WERI-Rb-1 (cell line): ENCODE results near the gene RARG.

Experiments used
- DNase-seq: peaks from one replicate; pipeline ENCODE4 v3.0.0-alpha.2; 2020
- H3K27ac ChIP-seq: fragments of 250-450 bp; sonication (Bioruptor Pico); 2 replicates; pipeline ENCODE4 v1.5.1; 2020; ENCODE audit warnings: mild to moderate bottlenecking, moderate library complexity
- H3K27me3 ChIP-seq: fragments of 250-450 bp; sonication (Bioruptor Pico); 2 replicates; pipeline ENCODE4 v1.5.1; 2021; ENCODE audit warnings: mild to moderate bottlenecking, low read depth, moderate library complexity; ENCODE audit not compliant: insufficient read depth, severe bottlenecking
- H3K36me3 ChIP-seq: fragments of 250-450 bp; sonication (Bioruptor Pico); 2 replicates; pipeline ENCODE4 v1.5.1; 2020; ENCODE audit warnings: mild to moderate bottlenecking, moderate library complexity
- H3K4me3 ChIP-seq: 2 replicates; pipeline ENCODE4 v1.5.1; 2011; ENCODE audit warnings: low read depth, mild to moderate bottlenecking, control low read depth, low read length
- H3K9me3 ChIP-seq: fragments of 250-450 bp; sonication (Bioruptor Pico); 2 replicates; pipeline ENCODE4 v1.5.1; 2021; ENCODE audit warnings: mild to moderate bottlenecking, moderate library complexity; ENCODE audit not compliant: severe bottlenecking
- TF ChIP-seq, protein P1 (sequence below): IDR thresholded peaks from 2 replicates; pipeline ENCODE4 v1.5.1; 2011; ENCODE audit warnings: low read depth, mild to moderate bottlenecking, control low read depth, inconsistent platforms, low read length

The RARG gene

GRCh38 chr12:53220694-53221202 lies 11.3 kb downstream of the RARG start:
- TF ChIP-seq, protein P1, sequence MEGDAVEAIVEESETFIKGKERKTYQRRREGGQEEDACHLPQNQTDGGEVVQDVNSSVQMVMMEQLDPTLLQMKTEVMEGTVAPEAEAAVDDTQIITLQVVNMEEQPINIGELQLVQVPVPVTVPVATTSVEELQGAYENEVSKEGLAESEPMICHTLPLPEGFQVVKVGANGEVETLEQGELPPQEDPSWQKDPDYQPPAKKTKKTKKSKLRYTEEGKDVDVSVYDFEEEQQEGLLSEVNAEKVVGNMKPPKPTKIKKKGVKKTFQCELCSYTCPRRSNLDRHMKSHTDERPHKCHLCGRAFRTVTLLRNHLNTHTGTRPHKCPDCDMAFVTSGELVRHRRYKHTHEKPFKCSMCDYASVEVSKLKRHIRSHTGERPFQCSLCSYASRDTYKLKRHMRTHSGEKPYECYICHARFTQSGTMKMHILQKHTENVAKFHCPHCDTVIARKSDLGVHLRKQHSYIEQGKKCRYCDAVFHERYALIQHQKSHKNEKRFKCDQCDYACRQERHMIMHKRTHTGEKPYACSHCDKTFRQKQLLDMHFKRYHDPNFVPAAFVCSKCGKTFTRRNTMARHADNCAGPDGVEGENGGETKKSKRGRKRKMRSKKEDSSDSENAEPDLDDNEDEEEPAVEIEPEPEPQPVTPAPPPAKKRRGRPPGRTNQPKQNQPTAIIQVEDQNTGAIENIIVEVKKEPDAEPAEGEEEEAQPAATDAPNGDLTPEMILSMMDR, result no peak
- H3K27me3 ChIP-seq, result no peaks in the 10 kb centered on the region
- no peaks in the 10 kb centered on the region for H3K36me3 ChIP-seq
- DNase-seq, result peak; percentile 92
- H3K9me3 ChIP-seq, result no peaks in the 10 kb centered on the region
- H3K4me3 ChIP-seq, result peak overlapping the region; percentile 59
- peak overlapping the region; percentile 80 for H3K27ac ChIP-seq

- H3K27me3 ChIP-seq, result no peaks in the 10 kb centered on the region
- DNase-seq, result peak; percentile 61
- peak overlapping the region; percentile 59 for H3K4me3 ChIP-seq
- TF ChIP-seq, protein P1, result no peak
- peak overlapping the region; percentile 36; the same call in 1 of the 2 replicates for H3K27ac ChIP-seq
- no peaks in the 10 kb centered on the region for H3K36me3 ChIP-seq
- no peaks in the 10 kb centered on the region for H3K9me3 ChIP-seq
Observed at GRCh38 chr12:53219956-53220693, 11.9 kb downstream of the RARG start.

DNA sequence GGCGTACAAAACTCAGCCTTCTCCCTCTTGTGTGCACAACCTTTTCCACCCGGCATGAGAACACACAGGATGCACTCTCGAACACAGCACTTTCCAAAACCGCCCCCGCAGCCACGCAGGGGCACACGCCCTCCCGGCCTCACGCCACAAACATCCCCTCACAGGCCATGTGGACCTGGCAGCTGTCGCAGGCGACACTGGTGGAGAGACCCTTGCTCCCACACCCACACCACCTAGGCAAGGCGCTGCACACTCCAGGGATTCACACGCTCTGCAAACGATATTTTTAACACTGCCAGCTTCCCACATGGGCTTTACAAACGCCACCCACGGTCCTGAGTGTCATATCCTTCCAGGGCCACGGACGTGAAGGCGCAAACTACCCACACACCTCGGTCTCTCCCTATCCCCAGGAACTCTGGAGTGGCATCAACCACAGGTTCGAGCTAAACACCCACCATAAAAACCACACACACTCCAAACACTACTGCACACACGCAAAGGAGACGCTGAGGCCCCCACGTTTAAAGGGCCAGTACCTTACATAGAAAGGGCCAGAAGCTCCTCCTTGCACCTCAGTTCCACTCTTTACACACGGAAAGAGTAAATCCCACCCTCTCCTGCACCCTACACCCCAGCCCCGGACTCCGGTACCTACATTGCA lies 12.6 kb downstream of the RARG start:
- no peak for DNase-seq
- TF ChIP-seq, protein P1, result no peak
- H3K27ac ChIP-seq, result no peak overlapping the region

GRCh38 chr12:53218551-53219291 lies 13.3 kb downstream of the RARG start:
- TF ChIP-seq, protein P1, result no peak

More for the DNA sequence above, 12.6 kb downstream of the RARG start:
- Histone ChIP-seq H3K9me3 (no peaks in the 10 kb centered on the region), H3K36me3 (no peaks in the 10 kb centered on the region), H3K4me3 (peak overlapping the region; percentile 59), H3K27me3 (no peaks in the 10 kb centered on the region)

GRCh38 chr12:53217931-53218307 lies 14.1 kb downstream of the RARG start:
- H3K36me3 ChIP-seq, result no peaks in the 10 kb centered on the region; the same call in none of the 2 replicates
- TF ChIP-seq, protein P1, result no peak
- no peak overlapping the region for H3K27ac ChIP-seq
- H3K9me3 ChIP-seq, result no peaks in the 10 kb centered on the region
- DNase-seq, result no peak
- H3K4me3 ChIP-seq, result no peak overlapping the region
- H3K27me3 ChIP-seq, result no peaks in the 10 kb centered on the region

More at GRCh38 chr12:53218551-53219291, 13.3 kb downstream of the RARG start:
- no peaks in the 10 kb centered on the region for H3K9me3 ChIP-seq
- no peak overlapping the region for H3K27ac ChIP-seq
- DNase-seq, result no peak
- H3K36me3 ChIP-seq, result no peaks in the 10 kb centered on the region; the same call in 1 of the 2 replicates
- no peaks in the 10 kb centered on the region for H3K27me3 ChIP-seq
- H3K4me3 ChIP-seq, result no peak overlapping the region
